ENCODE results near the gene PDHX. TPM values are rescaled to one million over a fixed set of nuclear protein-coding genes. Genes with fewer than 3 reads are reported as not detected.
A peak's percentile ranks its signal among the peaks of the same experiment; 100 is the strongest.

PDHX gene
- total RNA-seq, 1 experiment from 2014 or later, result 35.8 TPM

- no peak for DNase-seq (ENCODE audit: low read depth)
Observed at GRCh38 chr11:34957206-34957605, 40.8 kb downstream of the PDHX start.

GRCh38 chr11:34957606-34958005 is 41.2 kb downstream of the PDHX start:
- DNase-seq (ENCODE audit: low read depth), result no peak

GRCh38 chr11:34959770-34960169 is 43.4 kb downstream of the PDHX start:
- no peak for DNase-seq (ENCODE audit: low read depth)

- no peak for DNase-seq (ENCODE audit: low read depth)
Observed at GRCh38 chr11:34960277-34960676, 43.9 kb downstream of the PDHX start.

GRCh38 chr11:34962034-34962433 is 45.6 kb downstream of the PDHX start:
- DNase-seq (ENCODE audit: low read depth), result no peak

GRCh38 chr11:34963351-34963750 is 46.9 kb downstream of the PDHX start:
- no peak for DNase-seq (ENCODE audit: low read depth)

GRCh38 chr11:34964610-34965331 is 48.4 kb downstream of the PDHX start:
- DNase-seq (ENCODE audit: low read depth), result no peak

GRCh38 chr11:34968862-34969261 is 52.4 kb downstream of the PDHX start:
- no peak for DNase-seq (ENCODE audit: low read depth)

GRCh38 chr11:34970033-34970432 is 53.6 kb downstream of the PDHX start:
- no peak for DNase-seq (ENCODE audit: low read depth)

GRCh38 chr11:34970480-34970879 is 54.1 kb downstream of the PDHX start:
- no peak for DNase-seq (ENCODE audit: low read depth)

- no peak for DNase-seq (ENCODE audit: low read depth)
Observed at GRCh38 chr11:34971928-34972327, 55.5 kb downstream of the PDHX start.

- no peak for DNase-seq (ENCODE audit: low read depth)
Observed at GRCh38 chr11:34972366-34972765, 55.9 kb downstream of the PDHX start.

GRCh38 chr11:34972892-34973291 is 56.5 kb downstream of the PDHX start:
- DNase-seq (ENCODE audit: low read depth), result peak; percentile 52

- no peak for DNase-seq (ENCODE audit: low read depth)
Observed at GRCh38 chr11:34975482-34975881, 59.1 kb downstream of the PDHX start.

- no peak for DNase-seq (ENCODE audit: low read depth)
Observed at GRCh38 chr11:34976496-34977088, 60.2 kb downstream of the PDHX start.

GRCh38 chr11:34977089-34977912 is 60.9 kb downstream of the PDHX start:
- peak; percentile 76 for DNase-seq (ENCODE audit: low read depth)

- peak; percentile 39 for DNase-seq (ENCODE audit: low read depth)
Observed at GRCh38 chr11:34978236-34979191, 62.1 kb downstream of the PDHX start.

- DNase-seq (ENCODE audit: low read depth), result no peak
Observed at GRCh38 chr11:34984514-34984913, 68.1 kb downstream of the PDHX start.

GRCh38 chr11:34986883-34987520 is 70.6 kb downstream of the PDHX start:
- no peak for DNase-seq (ENCODE audit: low read depth)

- no peak for DNase-seq (ENCODE audit: low read depth)
Observed at GRCh38 chr11:34987617-34988016, 71.2 kb downstream of the PDHX start.

Data from LHCN-M2 (cell line).